Stimulated activated CD8-positive, alpha-beta memory T cell treated with anti-CD3 and anti-CD28 coated beads, Interleukin-15, amount 100 ng/mL, for 24 hours (primary cell): ENCODE measurements around the gene SGSM2.

ENCODE experiments used
- DNase-seq: peaks from one replicate; pipeline ENCODE4 v3.0.0-alpha.2; 2020; ENCODE audit warnings: low read depth

SGSM2 gene

GRCh38 chr17:2336215-2336851, 968 bp upstream of the SGSM2 start, which contains the start of gene TSR1:
Gene TSR1 (minus strand): TSS chr17:2336457. CDS start chr17:2336427, 30 bp downstream.
- DNase-seq, result peak; percentile 68

- DNase-seq, result peak; percentile 8
Observed at GRCh38 chr17:2337544-2338314, 428 bp downstream of the SGSM2 start.

- DNase-seq, result no peak
Observed at GRCh38 chr17:2338315-2338657, 985 bp downstream of the SGSM2 start.

- DNase-seq, result no peak
Observed at GRCh38 chr17:2343421-2343820, 6.1 kb downstream of the SGSM2 start.

- DNase-seq, result no peak
Observed at GRCh38 chr17:2344528-2344927, 7.2 kb downstream of the SGSM2 start.

GRCh38 chr17:2346475-2346874, 9.2 kb downstream of the SGSM2 start:
- DNase-seq, result no peak

- DNase-seq, result no peak
Observed at GRCh38 chr17:2347805-2348685, 10.7 kb downstream of the SGSM2 start.

- DNase-seq, result no peak
Observed at GRCh38 chr17:2351269-2351668, 14.0 kb downstream of the SGSM2 start.

- DNase-seq, result no peak
Observed at GRCh38 chr17:2354311-2354710, 17.0 kb downstream of the SGSM2 start.

GRCh38 chr17:2357237-2357636, 19.9 kb downstream of the SGSM2 start:
- DNase-seq, result no peak

- DNase-seq, result no peak
Observed at GRCh38 chr17:2357931-2358434, 20.7 kb downstream of the SGSM2 start.

- no peak for DNase-seq
Observed at GRCh38 chr17:2361010-2361760, 23.9 kb downstream of the SGSM2 start.

- DNase-seq, result no peak
Observed at GRCh38 chr17:2362016-2362415, 24.7 kb downstream of the SGSM2 start.

- no peak for DNase-seq
Observed at GRCh38 chr17:2362416-2362815, 25.1 kb downstream of the SGSM2 start.

- DNase-seq, result no peak
Observed at GRCh38 chr17:2362881-2363280, 25.6 kb downstream of the SGSM2 start.

GRCh38 chr17:2363318-2363717, 26.0 kb downstream of the SGSM2 start:
- DNase-seq, result no peak

GRCh38 chr17:2363851-2364762, 26.8 kb downstream of the SGSM2 start:
- no peak for DNase-seq

- DNase-seq, result no peak
Observed at GRCh38 chr17:2364763-2365116, 27.4 kb downstream of the SGSM2 start.

GRCh38 chr17:2365132-2365531, 27.8 kb downstream of the SGSM2 start:
- no peak for DNase-seq

- no peak for DNase-seq
Observed at GRCh38 chr17:2366747-2367494, 29.6 kb downstream of the SGSM2 start.
